ENCODE measurements around the gene C1QC.

Gene C1QC

GRCh38 chr1:22683547-22683946, 40.1 kb downstream of the C1QC start:
- DNase-seq, result no peak

- no peak for DNase-seq
These were observed 42.2 kb downstream of the C1QC start for GRCh38 chr1:22685591-22686059.

- DNase-seq, result no peak
These were observed 43.8 kb downstream of the C1QC start for GRCh38 chr1:22687191-22687590.

- no peak for DNase-seq
These were observed 45.0 kb downstream of the C1QC start for GRCh38 chr1:22688466-22688865.

- no peak for DNase-seq
These were observed 46.1 kb downstream of the C1QC start for GRCh38 chr1:22689505-22689904.

GRCh38 chr1:22691031-22691753, 47.8 kb downstream of the C1QC start:
- no peak for DNase-seq

GRCh38 chr1:22694172-22694571, 50.7 kb downstream of the C1QC start:
- no peak for DNase-seq

GRCh38 chr1:22696610-22697009, 53.2 kb downstream of the C1QC start:
- DNase-seq, result no peak

Data from DMS79 (cell line).